Adipose tissue (tissue), 3 donors: ENCODE results near the gene GYS2. TPM values are rescaled to one million over a fixed set of nuclear protein-coding genes. Genes with fewer than 3 reads are reported as not detected.
A peak's percentile ranks its signal among the peaks of the same experiment; 100 is the strongest.

Experiments
- H3K27ac ChIP-seq: one replicate; pipeline ENCODE4 v1.5.1; 2013; ENCODE audit warnings: low read depth, low read length
- WGBS, 3 donors: extraction: QIAGEN DNeasy Blood & Tissue Kit; methylation state at CpG; one replicate each; pipeline ENCODE4 v1.1.7; 2013; 5-methylcytosine and 5-hydroxymethylcytosine counted together
- polyA plus RNA-seq, 3 donors: library from polyadenylated mRNA; stranded (reverse); fragments of 200-250 nt; gene quantifications; one replicate each; pipeline ENCODE4 v1.2.3, GENCODE V29; 2013
- donor health status: healthy with polysubstance abuse.
- donor health status: Bipolar disorder and iron deficiency.
- donor health status: healthy.

GYS2 gene
- polyA plus RNA-seq, 3 donors = 0.05 to 1.1 (median 0.56) TPM

GRCh38 chr12:21527451-21528180, 77.0 kb downstream of the GYS2 start:
- WGBS, 3 donors = 0 to 1% (median 1%) methylated on average over 57 of the region's 57 CpGs
- H3K27ac ChIP-seq = no peak overlapping the region

DNA sequence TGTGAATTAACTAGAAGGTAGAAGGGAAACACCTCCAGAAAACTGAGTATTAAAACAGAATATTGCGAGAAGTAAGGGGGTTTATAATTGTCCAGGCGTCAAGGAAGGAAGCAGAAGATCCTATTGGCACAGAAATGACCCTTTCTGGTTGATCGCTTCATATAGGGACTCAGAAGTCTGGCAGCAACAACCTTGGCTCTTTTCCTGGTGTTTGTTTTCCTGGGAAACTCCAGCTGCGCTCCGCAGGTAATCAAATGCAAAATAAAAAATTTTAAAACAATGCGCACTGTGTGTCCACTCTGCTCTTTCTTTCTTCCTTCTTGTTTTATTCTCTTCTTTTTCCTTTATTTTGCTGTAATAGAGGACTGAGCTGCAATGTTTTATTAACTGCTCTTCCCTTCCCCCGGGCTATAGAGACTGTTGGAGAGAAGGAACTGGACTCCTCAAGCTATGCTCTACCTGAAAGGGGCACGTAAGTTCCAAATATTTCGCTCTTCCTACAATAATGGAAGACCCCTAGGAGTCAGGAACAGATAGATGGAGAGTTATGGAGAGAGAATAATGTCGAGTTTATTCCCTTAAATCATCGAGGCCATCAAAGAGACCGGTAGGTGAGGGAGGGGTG, 77.8 kb downstream of the GYS2 start:
- no peak overlapping the region for H3K27ac ChIP-seq

DNA sequence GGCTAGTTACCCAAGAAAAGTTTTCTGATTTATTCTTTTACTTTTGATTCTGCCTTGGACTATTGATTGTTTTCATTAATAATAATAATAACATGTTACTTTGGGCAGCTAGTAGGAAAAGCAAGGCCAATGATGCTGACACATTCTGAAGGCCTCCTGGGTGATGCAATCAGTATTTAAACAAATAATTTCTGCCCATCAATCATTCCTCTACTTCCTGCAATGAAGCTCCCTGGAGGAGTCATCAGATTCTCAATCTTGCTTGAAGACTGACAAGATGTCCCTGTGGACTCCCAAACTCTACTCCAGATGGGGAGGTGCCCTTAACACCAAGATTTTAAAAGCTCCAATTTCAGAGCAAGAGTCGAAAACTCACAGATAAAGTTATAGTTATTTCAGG, 78.6 kb downstream of the GYS2 start, which contains the start of gene SPX:
TSS of gene SPX (plus strand) at position 244 of the 400 bp plus-strand sequence. CDS start 177 bp downstream, outside the sequence.
- H3K27ac ChIP-seq = no peak within 1 kb of the TSS
- WGBS, 3 donors = 62 to 85% (median 85%) methylated on average over 1 of the region's 1 CpG

More for the DNA sequence above, 77.8 kb downstream of the GYS2 start:
- 12 to 35% (median 28%) methylated on average over 12 of the region's 12 CpGs for WGBS, 3 donors

DNA sequence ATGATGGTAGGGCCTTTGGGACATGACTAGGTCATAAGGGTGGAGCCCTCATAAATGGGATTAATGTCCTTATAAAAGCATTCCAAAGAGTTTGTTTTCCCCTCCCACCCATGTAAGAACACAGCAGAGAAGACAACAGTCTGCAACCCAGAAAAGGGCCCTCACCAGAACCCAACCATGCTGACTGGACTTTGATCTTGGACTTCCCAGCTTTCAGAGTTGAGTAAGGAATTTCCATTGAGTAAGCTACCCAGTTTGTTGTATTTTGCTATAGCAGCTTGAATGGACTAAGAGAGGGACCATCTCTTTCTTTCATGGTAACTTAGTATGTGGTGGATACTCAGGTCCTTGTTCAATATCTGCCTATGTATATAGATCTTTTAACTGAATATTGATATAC, 81.5 kb downstream of the GYS2 start:
- H3K27ac ChIP-seq = no peak overlapping the region

GRCh38 chr12:21521541-21521940, 83.1 kb downstream of the GYS2 start:
- WGBS, 3 donors = 34 to 71% (median 55%) methylated on average over 1 of the region's 1 CpG
- H3K27ac ChIP-seq = no peak overlapping the region

DNA sequence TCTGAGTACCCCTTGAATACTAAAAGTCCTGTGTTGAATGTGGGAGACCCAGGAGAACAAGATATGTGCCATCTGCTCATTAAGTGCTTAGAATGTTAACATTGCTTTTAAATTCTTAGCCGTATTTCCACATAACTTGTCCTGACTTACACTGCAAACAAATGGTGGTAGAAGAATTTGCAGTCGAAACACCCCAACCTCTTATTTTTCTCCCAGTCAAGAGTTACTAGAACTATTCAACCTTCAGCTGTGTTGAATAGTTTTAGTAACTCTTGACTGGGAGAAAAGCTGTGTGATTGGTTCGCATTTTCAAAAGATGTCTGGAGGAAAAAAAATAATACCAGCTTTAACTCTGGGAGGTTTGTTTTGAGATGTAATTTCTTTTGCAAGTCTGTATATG, 86.2 kb downstream of the GYS2 start:
- 93 to 96% (median 94%) methylated on average over 3 of the region's 3 CpGs for WGBS, 3 donors

DNA sequence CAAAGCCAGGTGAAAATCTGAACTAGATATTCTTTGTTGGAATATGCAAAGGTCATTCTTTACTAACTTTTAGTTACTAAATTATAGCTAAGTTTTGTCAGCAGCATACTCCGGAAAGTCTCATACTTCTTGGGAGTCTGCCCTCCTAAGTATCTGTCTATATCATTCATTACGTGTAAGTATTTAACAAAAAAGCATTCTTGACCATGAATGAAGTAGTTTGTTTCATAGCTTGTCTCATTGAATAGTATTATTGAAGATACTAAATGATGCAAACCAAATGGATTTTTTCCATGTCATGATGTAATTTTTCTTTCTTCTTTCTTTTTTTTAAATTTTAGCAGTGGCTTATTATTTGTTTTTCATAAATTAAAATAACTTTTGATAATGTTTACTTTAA, 88.4 kb downstream of the GYS2 start:
- WGBS, 3 donors = 95 to 96% (median 96%) methylated on average over 2 of the region's 2 CpGs
- no peak overlapping the region for H3K27ac ChIP-seq

More for the DNA sequence above, 86.2 kb downstream of the GYS2 start:
- H3K27ac ChIP-seq = no peak overlapping the region

- no peak overlapping the region for H3K27ac ChIP-seq
- WGBS, 3 donors = 43 to 48% (median 46%) methylated on average over 2 of the region's 2 CpGs
Observed at GRCh38 chr12:21509768-21510167, 94.9 kb downstream of the GYS2 start.

DNA sequence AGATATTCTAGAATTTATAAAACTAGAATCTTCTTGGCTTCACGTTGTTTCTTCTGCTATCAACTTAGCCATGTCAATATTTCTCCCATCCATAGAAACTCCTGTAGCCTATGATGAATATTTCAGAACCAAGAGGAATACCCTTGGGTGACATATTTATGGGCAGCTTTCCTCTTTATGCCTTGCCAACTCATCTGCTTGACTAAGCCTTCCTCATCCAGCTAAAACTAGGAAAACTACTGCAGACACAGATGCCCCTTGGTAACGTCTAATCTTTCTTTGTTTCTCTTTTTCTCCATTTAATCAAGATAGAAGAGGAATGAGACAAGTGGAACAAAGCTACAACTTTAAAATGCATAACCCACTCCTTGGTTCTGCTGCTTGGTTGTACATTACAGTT, 96.8 kb downstream of the GYS2 start:
- H3K27ac ChIP-seq = no peak overlapping the region
- 82 to 86% (median 82%) methylated on average over 2 of the region's 2 CpGs for WGBS, 3 donors

GRCh38 chr12:21505888-21506287, 98.8 kb downstream of the GYS2 start:
- 30 to 76% (median 39%) methylated on average over 2 of the region's 2 CpGs for WGBS, 3 donors
- no peak overlapping the region for H3K27ac ChIP-seq

DNA sequence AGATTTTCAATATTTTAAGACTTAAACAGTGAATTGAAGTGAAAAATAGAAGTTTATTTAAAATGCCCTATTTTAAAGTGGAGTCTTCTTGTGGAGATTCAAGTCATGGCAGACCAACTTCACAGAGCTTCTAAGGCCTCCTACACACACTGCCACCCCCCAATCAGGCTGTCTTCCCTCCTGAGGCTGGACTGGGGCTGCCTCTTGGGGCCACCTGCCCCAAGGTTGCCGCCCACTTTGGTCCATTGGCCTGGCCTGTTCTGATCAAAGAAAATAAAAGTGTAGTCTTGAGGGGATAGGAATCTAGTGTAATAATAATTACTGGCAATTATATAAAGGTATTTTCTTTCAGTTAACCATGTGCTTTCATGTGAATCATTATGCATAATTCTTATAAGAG, 101.8 kb downstream of the GYS2 start:
- 76 to 91% (median 85%) methylated on average over 1 of the region's 1 CpG for WGBS, 3 donors

DNA sequence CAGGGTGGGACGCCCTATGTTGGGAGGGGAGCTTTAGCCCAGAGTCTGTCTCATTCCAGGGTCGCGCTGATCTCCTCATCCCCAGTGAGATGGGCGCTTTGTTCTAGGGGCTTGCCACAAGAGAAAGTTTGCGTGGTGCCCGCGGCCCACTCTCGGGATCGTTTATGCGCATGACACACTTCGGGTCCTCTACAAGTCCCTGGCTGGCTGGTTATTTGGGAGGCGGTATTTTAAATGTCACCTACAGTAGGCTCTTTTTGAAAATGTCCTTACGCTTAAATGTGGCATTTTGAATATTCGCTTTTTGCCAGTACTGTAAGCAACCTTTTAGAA, 102.5 kb downstream of the GYS2 start:
- 1% methylated on average over 14 of the region's 14 CpGs for WGBS, 3 donors
- H3K27ac ChIP-seq = peak overlapping the region; percentile 88

More for the DNA sequence above, 101.8 kb downstream of the GYS2 start:
- no peak overlapping the region for H3K27ac ChIP-seq

DNA sequence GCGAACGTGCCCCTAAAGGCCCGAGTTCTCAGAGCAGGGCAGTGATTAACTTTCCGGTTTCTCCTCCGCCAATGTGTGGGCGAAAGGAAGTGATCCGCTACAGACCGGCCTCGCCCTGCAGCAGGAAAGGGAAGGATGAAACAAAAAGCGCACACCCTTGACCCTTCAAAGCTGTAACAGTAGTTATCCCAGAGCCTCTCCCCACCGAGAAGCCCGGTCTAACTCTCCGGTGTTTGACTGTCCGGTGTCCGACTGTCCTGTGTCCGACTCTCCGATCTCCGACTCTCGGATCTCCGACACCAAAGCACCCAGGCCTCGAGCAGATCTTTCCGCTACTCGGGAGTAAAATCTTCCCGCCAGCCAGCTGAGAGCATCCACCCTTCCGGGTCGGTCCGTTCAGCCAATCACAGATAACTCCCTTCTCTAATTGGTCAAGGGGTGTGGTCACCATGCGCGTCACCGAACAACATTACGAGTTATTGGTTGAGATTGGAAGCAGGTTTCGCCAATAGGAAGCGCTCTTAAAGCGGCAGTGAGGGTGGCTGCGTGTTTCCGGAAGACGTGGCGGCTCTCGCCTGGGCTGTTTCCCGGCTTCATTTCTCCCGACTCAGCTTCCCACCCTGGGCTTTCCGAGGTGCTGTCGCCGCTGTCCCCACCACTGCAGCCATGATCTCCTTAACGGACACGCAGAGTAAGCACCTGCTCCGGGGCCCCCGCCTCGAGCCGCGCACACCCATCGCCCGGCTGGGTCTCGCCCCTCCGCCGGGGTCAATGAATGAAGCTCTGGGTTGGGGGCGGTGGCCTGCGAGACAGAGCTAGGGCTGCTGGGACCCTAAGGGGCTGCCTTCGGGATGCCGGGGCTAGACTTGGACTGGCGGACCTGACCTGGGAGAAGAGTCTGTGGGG, 103.1 kb downstream of the GYS2 start, which contains the start of the genes GOLT1B and RECQL:
TSS of gene GOLT1B (plus strand) at position 532 of the 906 bp plus-strand sequence. CDS start at position 667, 135 bp downstream.
TSS of gene RECQL (minus strand) at position 378 of the 906 bp plus-strand sequence. CDS start 2,065 bp downstream, outside the sequence.
- H3K27ac ChIP-seq = peak within 1 kb of the TSS; percentile 88
- WGBS, 3 donors = 0 to 1% (median 0%) methylated on average over 61 of the region's 61 CpGs

DNA sequence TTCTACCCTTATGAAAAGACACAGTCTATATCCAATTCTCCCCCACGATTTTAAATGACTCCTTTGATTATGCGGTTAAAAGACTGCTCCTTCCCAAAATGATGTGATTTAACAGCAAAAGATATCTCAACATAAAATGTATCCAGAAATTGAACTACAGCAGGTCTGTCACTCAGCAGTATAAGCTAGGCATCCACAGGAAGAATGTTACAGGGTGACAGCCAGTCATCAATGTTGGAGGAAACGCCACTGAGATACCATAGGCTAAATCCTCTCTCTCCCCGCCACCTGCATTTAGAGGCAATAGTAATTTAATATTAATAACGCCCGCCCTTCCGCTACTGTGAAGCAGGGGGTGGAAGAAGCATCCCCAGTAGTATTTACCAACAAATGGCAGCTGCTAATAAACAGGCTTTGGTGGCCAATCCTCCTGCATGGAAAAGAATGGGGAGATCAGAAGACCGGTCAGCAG, 103.8 kb downstream of the GYS2 start:
- WGBS, 3 donors = 7 to 9% (median 8%) methylated on average over 8 of the region's 8 CpGs
- peak overlapping the region; percentile 88 for H3K27ac ChIP-seq

DNA sequence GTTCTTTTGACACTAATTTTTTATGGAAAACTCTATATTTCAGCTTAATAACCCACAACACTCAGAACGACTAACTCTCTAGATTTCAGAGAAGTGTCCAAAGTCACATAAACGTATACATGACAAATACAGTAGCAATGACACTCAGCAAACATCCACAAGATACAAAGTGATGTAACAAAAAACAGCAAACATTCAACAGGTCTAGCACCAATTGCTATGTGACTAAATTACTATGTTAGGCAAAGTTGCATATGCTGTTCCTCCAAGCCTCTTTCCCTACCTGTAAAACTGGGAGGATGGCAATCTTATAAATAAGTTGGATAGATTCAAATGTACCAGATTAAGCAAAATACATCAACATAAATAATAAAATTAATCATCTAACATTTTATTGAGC, 104.9 kb downstream of the GYS2 start:
- no peak overlapping the region for H3K27ac ChIP-seq
- WGBS, 3 donors = 55 to 81% (median 74%) methylated on average over 2 of the region's 2 CpGs
